Spleen (tissue), 7 donors: ENCODE data around the gene TOM1L2.

Experiments used
- POLR2A ChIP-seq, 3 donors: fragments of 450-650 bp; IDR thresholded peaks; one replicate each; pipeline ENCODE4 v1.5.1; 2017; ENCODE audit warnings: antibody characterized with exemption in 3 of 3, mild to moderate bottlenecking in 1 of 3
- TF ChIP-seq, protein P1 (sequence below), 11 experiments: fragments of 200-600 bp in 7 of 11; fragments of 450-650 bp in 4 of 11; sonication (generic) in 4 of 11; IDR thresholded peaks in 8 of 11; conservative IDR thresholded peaks in 3 of 11; 1 replicate in 7 of 11; 2 replicates in 4 of 11; pipeline versions ENCODE4 v1.4.0 to v1.8.0; 2016 to 2021; ENCODE audit warnings: antibody characterized with exemption in 11 of 11, inconsistent platforms in 4 of 11, mild to moderate bottlenecking in 1 of 11
- donor health status: DM: no; HTN: no; CAD: no; lungs with moderate emphysema.
- donor health status: DM: no; HTN: no; CAD: no.
- donor health status: DM: no; HTN: no; CAD: no.

DNA sequence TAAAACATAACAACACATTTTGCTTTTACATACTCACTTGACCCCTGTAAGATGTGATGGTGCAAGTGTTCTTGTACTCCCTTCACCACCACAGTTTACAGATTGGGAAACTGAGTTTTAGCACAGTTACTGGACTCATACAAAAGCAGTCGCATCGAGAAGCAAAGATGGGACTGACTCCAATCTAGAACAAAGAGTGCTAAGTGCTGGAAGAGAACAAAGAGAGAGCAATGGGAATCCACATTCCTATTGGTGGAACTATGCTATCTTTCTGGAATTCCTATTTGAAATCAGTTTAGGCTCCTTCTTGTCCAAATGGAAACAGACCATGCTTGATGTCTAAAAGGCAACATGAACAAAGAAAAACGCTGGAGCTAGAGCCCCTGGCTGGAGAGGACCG lies 9.1 kb downstream of the TOM1L2 start:
- TF ChIP-seq, protein P1, sequence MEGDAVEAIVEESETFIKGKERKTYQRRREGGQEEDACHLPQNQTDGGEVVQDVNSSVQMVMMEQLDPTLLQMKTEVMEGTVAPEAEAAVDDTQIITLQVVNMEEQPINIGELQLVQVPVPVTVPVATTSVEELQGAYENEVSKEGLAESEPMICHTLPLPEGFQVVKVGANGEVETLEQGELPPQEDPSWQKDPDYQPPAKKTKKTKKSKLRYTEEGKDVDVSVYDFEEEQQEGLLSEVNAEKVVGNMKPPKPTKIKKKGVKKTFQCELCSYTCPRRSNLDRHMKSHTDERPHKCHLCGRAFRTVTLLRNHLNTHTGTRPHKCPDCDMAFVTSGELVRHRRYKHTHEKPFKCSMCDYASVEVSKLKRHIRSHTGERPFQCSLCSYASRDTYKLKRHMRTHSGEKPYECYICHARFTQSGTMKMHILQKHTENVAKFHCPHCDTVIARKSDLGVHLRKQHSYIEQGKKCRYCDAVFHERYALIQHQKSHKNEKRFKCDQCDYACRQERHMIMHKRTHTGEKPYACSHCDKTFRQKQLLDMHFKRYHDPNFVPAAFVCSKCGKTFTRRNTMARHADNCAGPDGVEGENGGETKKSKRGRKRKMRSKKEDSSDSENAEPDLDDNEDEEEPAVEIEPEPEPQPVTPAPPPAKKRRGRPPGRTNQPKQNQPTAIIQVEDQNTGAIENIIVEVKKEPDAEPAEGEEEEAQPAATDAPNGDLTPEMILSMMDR (IDR thresholded peaks at IDR 0.05 in 8 of 11, conservative IDR thresholded peaks at IDR 0.05 in 3 of 11) = no peak
- TF ChIP-seq POLR2A (IDR thresholded peaks at IDR 0.05) = no peak
